ENCODE results near the gene SDCCAG8. TPM values are rescaled to one million over a fixed set of nuclear protein-coding genes. Genes with fewer than 3 reads are reported as not detected.

Gene SDCCAG8
- total RNA-seq, 1 donor: 42.7 TPM

DNA sequence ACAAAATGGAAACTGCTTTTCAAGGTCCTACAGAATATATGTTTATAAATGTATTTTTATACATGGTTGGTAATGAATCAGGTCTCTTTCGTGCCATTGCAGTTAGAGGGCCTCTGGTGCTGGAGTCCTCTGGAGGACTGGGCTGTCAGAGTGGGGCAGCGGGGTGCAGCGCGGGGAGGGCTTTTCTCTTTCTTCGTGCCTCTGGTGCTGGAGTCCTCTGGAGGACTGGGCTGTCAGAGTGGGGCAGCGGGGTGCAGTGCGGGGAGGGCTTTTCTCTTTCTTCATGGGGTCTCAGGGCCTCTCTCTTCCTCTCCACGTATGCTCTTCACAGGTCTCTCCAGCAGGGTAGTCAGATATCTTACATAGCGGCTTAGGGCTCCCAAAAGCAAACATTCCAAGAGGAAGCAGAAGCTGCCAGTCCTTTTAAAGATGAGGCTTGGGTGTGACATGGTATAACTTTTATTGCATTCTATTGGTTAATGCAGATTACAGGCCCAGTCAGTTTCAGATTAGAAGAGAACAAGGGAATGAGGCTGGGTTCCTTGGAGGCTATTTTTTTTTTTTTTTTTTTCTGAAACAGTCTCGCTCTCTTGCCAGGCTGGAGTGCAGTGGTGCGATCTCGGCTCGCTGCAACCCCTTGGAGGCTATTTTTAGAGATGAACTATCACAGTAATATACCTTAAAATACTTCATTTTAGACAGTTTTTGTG is 13.1 kb downstream of the SDCCAG8 start:
- peak overlapping the region; percentile 62 for H3K4me2 ChIP-seq (ENCODE audit: insufficient read depth, low read length)
- peak overlapping the region; percentile 81 for H3K27ac ChIP-seq (ENCODE audit: low read depth, low read length)
- no peaks in the 10 kb centered on the region for H4K20me1 ChIP-seq (ENCODE audit: insufficient read depth, low read length)
- peaks cover 60% of the 10 kb centered on the region for H3K4me1 ChIP-seq (ENCODE audit: insufficient read depth, low read length)
- DNase-seq (ENCODE audit: insufficient read length, low spot score, missing footprints): peak; percentile 37
- no peak for TF ChIP-seq CTCF (IDR thresholded peaks at IDR 0.05; ENCODE audit: extremely low read depth, low read depth, low read length)
- peaks cover 38% of the 10 kb centered on the region for H3K79me2 ChIP-seq (ENCODE audit: insufficient read depth, low read length)
- no peak overlapping the region for H3K4me3 ChIP-seq (ENCODE audit: insufficient read depth, low read length)
- H2AFZ ChIP-seq (ENCODE audit: low read length): no peak overlapping the region
- no peaks in the 10 kb centered on the region for H3K9me3 ChIP-seq (ENCODE audit: low read depth, low read length)
- H3K27me3 ChIP-seq (ENCODE audit: insufficient read depth, low read length): no peaks in the 10 kb centered on the region
- H3K36me3 ChIP-seq (ENCODE audit: insufficient read depth, low read length): peaks cover 7% of the 10 kb centered on the region

GRCh38 chr1:243269461-243269801 is 13.6 kb downstream of the SDCCAG8 start:
- no peak overlapping the region for H2AFZ ChIP-seq (ENCODE audit: low read length)
- H4K20me1 ChIP-seq (ENCODE audit: insufficient read depth, low read length): no peaks in the 10 kb centered on the region
- H3K4me1 ChIP-seq (ENCODE audit: insufficient read depth, low read length): peaks cover 55% of the 10 kb centered on the region
- no peak for DNase-seq (ENCODE audit: insufficient read length, low spot score, missing footprints)
- peaks cover 37% of the 10 kb centered on the region for H3K79me2 ChIP-seq (ENCODE audit: insufficient read depth, low read length)
- H3K9me3 ChIP-seq (ENCODE audit: low read depth, low read length): no peaks in the 10 kb centered on the region
- H3K27ac ChIP-seq (ENCODE audit: low read depth, low read length): peak overlapping the region; percentile 81
- H3K4me2 ChIP-seq (ENCODE audit: insufficient read depth, low read length): peak overlapping the region; percentile 62
- no peaks in the 10 kb centered on the region for H3K27me3 ChIP-seq (ENCODE audit: insufficient read depth, low read length)
- H3K36me3 ChIP-seq (ENCODE audit: insufficient read depth, low read length): peaks cover 11% of the 10 kb centered on the region
- TF ChIP-seq CTCF (IDR thresholded peaks at IDR 0.05; ENCODE audit: extremely low read depth, low read depth, low read length): no peak
- no peak overlapping the region for H3K4me3 ChIP-seq (ENCODE audit: insufficient read depth, low read length)

DNA sequence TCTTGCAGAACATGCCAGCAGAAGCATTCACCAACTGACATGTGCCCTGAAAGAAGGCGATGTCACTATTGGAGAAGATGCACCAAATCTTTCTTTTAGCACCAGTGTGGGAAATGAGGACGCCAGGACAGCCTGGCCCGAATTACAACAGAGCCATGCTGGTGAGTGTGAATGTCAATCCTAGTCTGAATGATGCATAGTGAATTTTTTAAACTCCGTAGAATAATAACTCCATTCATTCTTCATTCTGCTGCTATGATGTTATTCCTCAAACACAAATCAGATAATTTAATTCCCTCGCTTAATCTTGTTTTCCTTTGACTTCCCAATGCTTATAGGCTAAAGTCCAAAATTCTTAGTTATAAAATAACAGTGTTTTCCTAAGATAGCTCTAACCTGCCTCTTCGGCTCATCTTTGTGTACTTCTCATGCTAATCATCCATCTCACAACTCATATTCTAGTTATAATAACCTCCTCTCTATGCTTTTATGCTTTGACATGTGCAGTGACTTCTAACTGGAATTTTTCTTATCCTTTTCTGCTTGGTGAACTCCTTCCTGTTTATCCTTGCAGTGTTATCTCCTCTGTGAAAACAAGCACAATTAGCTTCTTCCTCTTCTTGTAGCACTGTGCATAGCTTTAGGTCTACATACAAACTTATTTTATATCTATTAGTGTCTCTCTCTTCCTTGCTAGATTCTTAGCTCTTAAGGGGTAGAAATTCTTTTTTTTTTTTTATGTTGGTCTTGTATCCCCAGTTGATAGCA is 14.4 kb downstream of the SDCCAG8 start:
- Histone ChIP-seq H3K79me2 (ENCODE audit: insufficient read depth, low read length) (peaks cover 34% of the 10 kb centered on the region), H3K36me3 (ENCODE audit: insufficient read depth, low read length) (peaks cover 19% of the 10 kb centered on the region), H3K27ac (ENCODE audit: low read depth, low read length) (peak overlapping the region; percentile 81), H3K9me3 (ENCODE audit: low read depth, low read length) (no peaks in the 10 kb centered on the region), H3K4me3 (ENCODE audit: insufficient read depth, low read length) (no peak overlapping the region), H3K27me3 (ENCODE audit: insufficient read depth, low read length) (no peaks in the 10 kb centered on the region), H3K4me2 (ENCODE audit: insufficient read depth, low read length) (no peak overlapping the region), H3K4me1 (ENCODE audit: insufficient read depth, low read length) (peaks cover 47% of the 10 kb centered on the region), H4K20me1 (ENCODE audit: insufficient read depth, low read length) (no peaks in the 10 kb centered on the region), H2AFZ (ENCODE audit: low read length) (no peak overlapping the region)
- TF ChIP-seq CTCF (IDR thresholded peaks at IDR 0.05; ENCODE audit: extremely low read depth, low read depth, low read length): no peak
- DNase-seq (ENCODE audit: insufficient read length, low spot score, missing footprints): peak; percentile 58

DNA sequence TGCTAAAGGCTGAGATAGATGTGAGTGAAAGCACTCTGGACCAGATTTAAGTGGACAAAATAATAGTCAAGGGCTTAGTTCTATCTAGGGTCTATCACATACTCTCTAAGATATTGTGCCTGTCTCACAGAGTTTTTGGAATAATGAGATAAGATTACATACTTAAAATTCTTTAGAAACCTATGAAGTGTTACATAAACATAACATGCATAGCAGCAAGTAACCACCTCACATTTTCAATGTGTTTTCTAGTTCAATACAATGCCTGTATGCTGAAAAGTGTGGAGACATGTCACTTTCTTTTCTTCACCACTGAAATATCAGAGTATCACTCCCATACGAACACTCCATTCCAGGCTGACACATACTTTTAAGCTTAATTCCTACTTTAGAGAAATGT is 16.2 kb downstream of the SDCCAG8 start:
- Histone ChIP-seq H2AFZ (ENCODE audit: low read length) (no peak overlapping the region), H3K9me3 (ENCODE audit: low read depth, low read length) (no peaks in the 10 kb centered on the region), H3K4me3 (ENCODE audit: insufficient read depth, low read length) (no peak overlapping the region), H4K20me1 (ENCODE audit: insufficient read depth, low read length) (no peaks in the 10 kb centered on the region), H3K36me3 (ENCODE audit: insufficient read depth, low read length) (peaks cover 20% of the 10 kb centered on the region), H3K4me2 (ENCODE audit: insufficient read depth, low read length) (no peak overlapping the region), H3K79me2 (ENCODE audit: insufficient read depth, low read length) (peaks cover 26% of the 10 kb centered on the region), H3K27ac (ENCODE audit: low read depth, low read length) (no peak overlapping the region), H3K4me1 (ENCODE audit: insufficient read depth, low read length) (peaks cover 40% of the 10 kb centered on the region), H3K27me3 (ENCODE audit: insufficient read depth, low read length) (no peaks in the 10 kb centered on the region)
- DNase-seq (ENCODE audit: insufficient read length, low spot score, missing footprints): peak; percentile 49
- TF ChIP-seq CTCF (IDR thresholded peaks at IDR 0.05; ENCODE audit: extremely low read depth, low read depth, low read length): no peak
